ENCODE measurements around the gene ADGRG3.

The ADGRG3 gene

DNA sequence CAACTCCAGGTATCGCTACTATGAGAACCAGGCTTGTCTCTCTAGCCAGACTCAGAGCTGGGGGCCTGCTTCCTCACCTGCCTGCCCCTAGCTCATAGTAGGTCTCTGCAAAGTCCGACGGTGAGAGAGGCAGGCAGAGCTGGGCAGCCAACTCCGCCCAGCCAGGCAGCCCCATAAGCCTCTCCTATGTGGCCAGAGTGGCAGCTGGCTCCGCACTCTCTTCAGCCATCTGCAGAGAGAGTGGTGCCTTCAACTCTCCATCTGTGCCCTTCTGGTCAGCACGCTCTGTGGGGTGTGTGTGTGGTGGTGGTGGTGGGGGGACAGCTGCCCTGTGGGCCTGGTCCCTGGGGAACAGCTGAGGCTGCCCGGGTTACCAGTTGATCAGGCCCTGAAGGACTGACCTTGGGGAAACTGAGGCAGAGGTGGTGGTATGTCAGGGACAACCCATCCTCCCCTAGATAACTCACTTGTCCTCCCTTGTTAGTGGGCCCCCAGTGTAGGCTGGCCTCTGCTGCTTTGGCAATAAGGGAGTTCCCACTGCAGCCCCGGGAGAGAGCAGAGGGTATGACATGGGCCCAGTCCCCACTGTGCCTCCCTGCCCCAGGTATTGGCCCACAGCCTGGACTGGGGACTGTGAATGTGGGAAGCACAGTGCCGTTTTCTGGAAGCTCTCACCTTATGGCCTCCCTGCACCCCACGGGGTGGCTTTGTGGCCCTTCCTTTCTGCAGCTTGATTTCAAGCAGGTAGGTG lies 41.5 kb upstream of the ADGRG3 start:
- peaks cover 9% of the 10 kb centered on the region for H3K4me1 ChIP-seq (ENCODE audit: insufficient read depth, low read length)
- H3K27ac ChIP-seq (ENCODE audit: low read length) = no peak overlapping the region
- H3K36me3 ChIP-seq (ENCODE audit: insufficient read depth, low read depth, low read length) = no peaks in the 10 kb centered on the region
- H3K9ac ChIP-seq (ENCODE audit: low read depth, low read length) = no peak overlapping the region
- no peaks in the 10 kb centered on the region for H3K27me3 ChIP-seq (ENCODE audit: insufficient read depth, low read length)
- no peaks in the 10 kb centered on the region for H3K9me3 ChIP-seq (ENCODE audit: insufficient read depth, low read depth, low read length)
- H3K4me3 ChIP-seq (ENCODE audit: low read length) = no peak overlapping the region

DNA sequence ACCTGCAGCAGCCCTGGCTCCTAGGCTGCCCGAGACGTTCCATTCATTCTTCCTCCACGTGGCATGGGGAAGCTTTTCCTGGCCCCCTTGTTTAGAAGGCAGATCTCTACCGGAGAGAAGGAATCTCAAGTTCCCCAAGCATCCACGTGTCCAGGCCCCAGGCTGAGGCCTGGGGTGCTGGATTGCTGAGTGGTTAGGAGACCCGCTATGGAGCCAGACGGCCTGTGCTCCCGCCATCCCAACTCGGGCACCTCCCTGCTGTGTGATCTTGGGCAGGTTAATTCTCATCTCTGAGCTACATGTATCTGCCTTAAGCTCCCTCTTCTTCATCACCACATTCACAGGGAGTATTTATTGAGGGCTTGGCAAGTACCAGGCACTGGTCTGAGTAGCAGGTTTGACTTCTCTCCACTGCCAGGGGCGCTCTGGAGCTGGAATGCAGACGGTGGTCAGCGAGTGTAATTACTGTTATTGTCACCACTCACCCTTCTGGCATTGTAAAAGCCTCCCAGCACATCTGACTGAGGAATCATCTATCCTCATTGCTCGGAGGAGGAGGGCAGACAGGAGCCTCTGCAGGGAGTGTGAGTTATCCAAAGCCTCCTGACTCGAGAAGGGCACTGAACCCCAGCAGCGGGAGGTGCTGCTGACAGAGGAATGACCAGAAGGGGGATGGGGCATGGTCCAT lies 40.8 kb upstream of the ADGRG3 start:
- no peak overlapping the region for H3K27ac ChIP-seq (ENCODE audit: low read length)
- no peaks in the 10 kb centered on the region for H3K9me3 ChIP-seq (ENCODE audit: insufficient read depth, low read depth, low read length)
- no peaks in the 10 kb centered on the region for H3K27me3 ChIP-seq (ENCODE audit: insufficient read depth, low read length)
- H3K9ac ChIP-seq (ENCODE audit: low read depth, low read length) = 0 out of 2 replicates have a peak overlapping the region, but pooled peaks have one; percentile 29
- no peaks in the 10 kb centered on the region for H3K36me3 ChIP-seq (ENCODE audit: insufficient read depth, low read depth, low read length)
- H3K4me3 ChIP-seq (ENCODE audit: low read length) = peak overlapping the region; percentile 60; the same call in 1 of the 2 replicates
- H3K4me1 ChIP-seq (ENCODE audit: insufficient read depth, low read length) = peaks cover 9% of the 10 kb centered on the region

DNA sequence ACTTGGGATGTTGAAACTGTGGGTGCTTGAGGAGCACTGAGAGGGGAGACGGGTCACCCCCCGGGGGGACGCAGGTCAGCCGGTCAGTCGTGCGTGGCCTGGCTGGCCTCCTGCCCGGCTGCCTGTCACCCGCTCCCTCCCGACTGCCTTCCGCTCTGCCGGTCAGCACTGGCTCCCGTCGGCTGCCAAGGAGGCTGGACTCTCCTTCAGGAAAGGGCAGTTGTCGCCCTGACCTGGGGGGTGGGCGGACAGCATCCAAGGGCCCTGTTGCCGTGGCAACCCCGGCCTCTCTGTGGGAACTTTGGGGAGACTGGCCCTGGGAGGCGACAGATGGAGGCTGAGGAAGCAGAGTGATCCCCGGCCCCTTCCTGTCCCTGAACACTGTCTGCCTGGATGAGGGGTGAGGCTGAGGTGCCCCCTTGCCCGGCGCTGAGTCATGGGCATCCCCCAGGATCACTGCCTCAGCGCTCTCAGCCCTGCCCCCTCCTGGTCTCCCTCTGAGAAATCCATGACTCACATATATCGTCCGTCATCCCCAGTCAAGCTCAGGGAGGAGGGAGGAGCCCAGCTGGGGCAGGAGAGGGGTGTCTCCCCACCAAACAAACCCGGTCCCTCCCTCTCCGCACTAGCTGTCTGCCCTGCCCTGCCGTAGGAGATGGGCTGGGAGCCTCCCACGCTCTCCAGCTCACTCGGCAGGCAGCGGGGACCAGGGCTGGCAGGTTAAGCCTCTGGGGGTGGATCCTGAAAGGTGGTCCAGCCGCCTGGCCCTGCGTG lies 39.9 kb upstream of the ADGRG3 start, which contains the start of gene ADGRG1:
TSS of gene ADGRG1 (plus strand) at position 623 of the 774 bp plus-strand sequence. CDS start 21,658 bp downstream, outside the sequence.
- Histone ChIP-seq H3K36me3 (ENCODE audit: insufficient read depth, low read depth, low read length) (no peaks in the 10 kb centered on the region), H3K4me3 (ENCODE audit: low read length) (peak within 1 kb of the TSS; percentile 60; the same call in 1 of the 2 replicates), H3K4me1 (ENCODE audit: insufficient read depth, low read length) (peaks cover 9% of the 10 kb centered on the region), H3K9me3 (ENCODE audit: insufficient read depth, low read depth, low read length) (no peaks in the 10 kb centered on the region), H3K9ac (ENCODE audit: low read depth, low read length) (0 out of 2 replicates have a peak within 1 kb of the TSS, but pooled peaks have one; percentile 29), H3K27me3 (ENCODE audit: insufficient read depth, low read length) (no peaks in the 10 kb centered on the region), H3K27ac (ENCODE audit: low read length) (no peak within 1 kb of the TSS)

DNA sequence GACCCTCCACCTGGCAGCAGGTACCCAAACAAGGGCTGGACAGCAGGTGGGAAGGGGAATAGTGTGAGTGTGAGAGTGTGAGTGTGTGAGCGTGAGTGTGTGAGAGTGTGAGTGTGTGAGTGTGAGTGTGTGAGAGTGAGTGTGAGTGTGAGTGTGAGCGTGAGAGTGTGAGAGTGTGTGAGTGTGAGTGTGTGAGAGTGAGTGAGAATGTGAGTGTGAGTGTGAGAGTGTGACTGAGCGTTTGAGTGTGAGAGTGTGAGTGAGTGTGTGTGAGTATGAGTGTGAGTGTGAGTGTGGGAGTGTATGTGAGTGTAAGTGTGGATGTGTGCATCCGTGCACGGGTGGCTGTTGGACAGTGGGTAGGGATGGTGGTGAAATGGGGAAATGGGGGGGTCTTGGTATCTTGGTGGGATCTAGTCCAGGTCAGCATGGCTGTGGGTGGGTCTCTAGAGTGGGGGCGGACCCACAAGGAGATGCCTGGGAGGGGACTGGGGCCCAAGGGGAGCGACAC lies 39.3 kb upstream of the ADGRG3 start:
- H3K9ac ChIP-seq (ENCODE audit: low read depth, low read length) = no peak overlapping the region

DNA sequence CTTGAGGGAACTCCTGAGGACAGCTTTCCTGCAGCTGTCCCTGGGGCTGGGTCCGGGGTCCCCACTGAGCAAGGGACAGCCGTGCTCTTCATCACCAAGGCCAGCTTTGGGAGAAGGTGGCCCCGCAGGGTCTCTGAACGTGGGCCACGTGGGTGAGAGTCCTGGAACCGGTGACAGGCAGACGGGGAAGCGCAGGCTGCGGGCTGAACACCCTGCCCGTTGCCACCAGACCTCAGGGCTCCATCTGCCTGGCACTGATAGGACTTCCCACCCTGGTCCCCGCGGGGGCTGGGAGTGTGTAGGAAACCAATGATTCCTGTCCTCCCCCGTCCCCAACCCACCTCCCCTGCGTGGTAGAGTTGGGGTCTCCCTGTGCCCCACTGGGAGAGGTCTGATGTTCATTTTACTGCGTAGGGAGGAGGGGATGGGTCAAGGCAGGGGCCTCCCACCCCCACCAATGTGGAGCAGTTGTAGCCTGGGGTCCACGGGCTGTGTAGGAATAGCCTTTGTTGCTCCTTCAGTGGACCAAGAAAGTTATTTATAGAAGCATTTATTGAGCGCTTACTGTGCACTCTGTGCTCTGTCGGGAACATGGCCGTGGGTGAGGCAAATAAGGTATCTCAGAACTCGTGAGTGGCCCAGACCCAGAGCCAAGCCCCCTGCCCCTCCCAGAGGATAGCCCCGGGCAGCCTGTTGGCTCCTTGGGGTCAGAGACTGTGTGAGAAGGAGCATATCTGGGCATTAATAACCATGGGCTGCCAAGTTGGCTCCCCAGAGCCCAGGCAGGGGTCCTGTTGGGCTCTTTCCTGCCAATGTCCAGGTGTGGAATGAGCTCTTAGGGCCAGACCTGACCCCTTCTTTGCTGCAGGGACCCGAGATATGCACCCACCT lies 38.3 kb upstream of the ADGRG3 start:
- Histone ChIP-seq H3K4me1 (ENCODE audit: insufficient read depth, low read length) (peaks cover 9% of the 10 kb centered on the region), H3K9ac (ENCODE audit: low read depth, low read length) (no peak overlapping the region), H3K27ac (ENCODE audit: low read length) (no peak overlapping the region), H3K9me3 (ENCODE audit: insufficient read depth, low read depth, low read length) (no peaks in the 10 kb centered on the region), H3K36me3 (ENCODE audit: insufficient read depth, low read depth, low read length) (no peaks in the 10 kb centered on the region), H3K27me3 (ENCODE audit: insufficient read depth, low read length) (no peaks in the 10 kb centered on the region), H3K4me3 (ENCODE audit: low read length) (no peak overlapping the region)

More for the DNA sequence above, 39.3 kb upstream of the ADGRG3 start:
- Histone ChIP-seq H3K9me3 (ENCODE audit: insufficient read depth, low read depth, low read length) (no peaks in the 10 kb centered on the region), H3K27me3 (ENCODE audit: insufficient read depth, low read length) (no peaks in the 10 kb centered on the region), H3K36me3 (ENCODE audit: insufficient read depth, low read depth, low read length) (no peaks in the 10 kb centered on the region), H3K4me3 (ENCODE audit: low read length) (peak overlapping the region; percentile 60; the same call in 1 of the 2 replicates), H3K4me1 (ENCODE audit: insufficient read depth, low read length) (peaks cover 9% of the 10 kb centered on the region), H3K27ac (ENCODE audit: low read length) (no peak overlapping the region)

DNA sequence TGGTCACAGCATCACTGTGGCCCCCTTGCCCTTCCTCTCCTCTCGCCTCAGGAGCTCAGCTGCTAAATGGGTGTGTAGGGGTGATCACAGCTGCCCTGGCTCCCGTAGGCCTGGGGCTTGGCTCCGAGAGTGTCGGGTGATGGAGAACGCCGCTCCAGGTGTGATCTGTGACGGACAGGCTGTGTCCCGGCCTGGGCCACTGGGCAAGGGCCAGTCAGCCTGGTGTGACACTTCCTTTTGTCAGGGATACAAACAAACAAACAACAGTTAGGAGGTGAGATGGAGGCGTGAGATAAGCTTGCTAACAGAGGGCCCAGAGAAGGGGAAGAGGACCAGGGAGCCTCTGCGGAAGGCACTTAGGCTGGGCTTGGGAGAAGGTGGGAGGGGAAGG lies 37.7 kb upstream of the ADGRG3 start:
- Histone ChIP-seq H3K36me3 (ENCODE audit: insufficient read depth, low read depth, low read length) (no peaks in the 10 kb centered on the region), H3K9ac (ENCODE audit: low read depth, low read length) (no peak overlapping the region), H3K4me1 (ENCODE audit: insufficient read depth, low read length) (peaks cover 9% of the 10 kb centered on the region), H3K27me3 (ENCODE audit: insufficient read depth, low read length) (no peaks in the 10 kb centered on the region), H3K27ac (ENCODE audit: low read length) (no peak overlapping the region), H3K9me3 (ENCODE audit: insufficient read depth, low read depth, low read length) (no peaks in the 10 kb centered on the region), H3K4me3 (ENCODE audit: low read length) (no peak overlapping the region)

DNA sequence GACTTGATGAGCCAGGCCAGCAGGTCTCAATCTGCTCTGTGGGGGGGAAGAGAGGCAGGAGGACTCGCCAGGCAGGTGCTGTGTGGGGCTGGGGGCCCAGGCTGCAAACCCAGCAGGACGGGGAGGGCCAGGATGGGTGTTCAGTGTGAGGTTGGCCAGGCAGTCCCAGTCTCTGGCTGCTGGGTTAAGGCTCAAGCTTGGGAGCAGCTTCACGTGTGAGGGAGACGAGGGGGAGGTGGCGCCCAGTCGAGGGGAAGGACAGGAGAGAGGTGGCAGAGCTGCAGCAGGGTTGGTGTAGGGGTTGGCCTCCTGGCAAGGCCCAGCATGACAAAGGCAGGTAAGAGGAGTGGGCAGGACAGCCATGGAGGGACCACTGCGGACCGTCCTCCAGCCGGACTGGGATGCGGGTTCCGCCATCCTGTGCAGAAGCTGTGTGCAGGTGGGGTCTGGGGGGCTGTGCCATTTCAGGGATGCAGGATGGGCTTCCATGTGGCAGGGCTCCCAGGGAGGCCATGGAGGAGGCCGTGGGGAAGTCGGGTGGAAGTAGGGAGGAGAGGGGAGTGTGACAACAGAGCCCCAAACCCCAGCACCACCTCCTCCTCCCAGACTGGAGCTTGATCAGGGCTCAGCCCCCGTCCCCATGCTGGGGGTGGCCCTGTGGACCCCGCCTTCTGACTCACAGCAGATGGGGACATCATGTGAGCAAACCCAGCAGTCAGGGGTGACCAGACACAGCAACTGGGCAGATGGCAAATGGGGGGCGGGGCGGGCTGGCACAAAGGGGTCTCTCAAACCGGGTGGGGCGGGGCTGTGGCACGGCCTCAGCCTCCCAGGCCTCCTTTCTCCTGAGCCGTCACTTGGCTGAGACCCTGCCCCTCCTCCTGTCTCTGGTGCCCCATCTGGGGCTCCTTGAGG lies 36.9 kb upstream of the ADGRG3 start:
- Histone ChIP-seq H3K4me3 (ENCODE audit: low read length) (no peak overlapping the region), H3K27me3 (ENCODE audit: insufficient read depth, low read length) (no peaks in the 10 kb centered on the region), H3K9ac (ENCODE audit: low read depth, low read length) (no peak overlapping the region), H3K9me3 (ENCODE audit: insufficient read depth, low read depth, low read length) (no peaks in the 10 kb centered on the region), H3K27ac (ENCODE audit: low read length) (no peak overlapping the region), H3K36me3 (ENCODE audit: insufficient read depth, low read depth, low read length) (no peaks in the 10 kb centered on the region), H3K4me1 (ENCODE audit: insufficient read depth, low read length) (peaks cover 9% of the 10 kb centered on the region)

DNA sequence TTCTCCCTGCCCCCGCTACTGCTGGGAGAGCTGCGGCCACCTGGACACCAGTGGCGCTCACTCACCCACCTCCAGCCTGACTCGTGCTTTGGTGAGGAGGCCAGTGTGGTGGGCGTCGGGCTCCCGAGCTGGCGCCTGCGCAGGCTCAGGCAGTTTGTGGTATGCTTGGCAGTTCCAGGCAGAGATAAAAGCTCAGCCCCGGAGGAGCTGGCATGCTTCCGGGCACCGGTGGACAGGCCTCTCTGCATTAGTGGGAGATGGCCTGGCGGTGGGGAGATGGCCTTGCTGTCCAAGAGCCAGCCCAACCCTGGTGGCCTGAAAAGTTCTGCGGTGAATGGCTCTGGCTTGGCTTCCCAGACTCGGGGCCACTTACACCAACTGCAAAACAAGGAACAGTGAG lies 35.5 kb upstream of the ADGRG3 start:
- Histone ChIP-seq H3K27ac (ENCODE audit: low read length) (no peak overlapping the region), H3K9me3 (ENCODE audit: insufficient read depth, low read depth, low read length) (no peaks in the 10 kb centered on the region), H3K4me1 (ENCODE audit: insufficient read depth, low read length) (peaks cover 5% of the 10 kb centered on the region), H3K9ac (ENCODE audit: low read depth, low read length) (no peak overlapping the region), H3K4me3 (ENCODE audit: low read length) (no peak overlapping the region), H3K36me3 (ENCODE audit: insufficient read depth, low read depth, low read length) (no peaks in the 10 kb centered on the region), H3K27me3 (ENCODE audit: insufficient read depth, low read length) (0 out of 2 replicates have a peak, but pooled peaks cover 5% of the 10 kb centered on the region)

DNA sequence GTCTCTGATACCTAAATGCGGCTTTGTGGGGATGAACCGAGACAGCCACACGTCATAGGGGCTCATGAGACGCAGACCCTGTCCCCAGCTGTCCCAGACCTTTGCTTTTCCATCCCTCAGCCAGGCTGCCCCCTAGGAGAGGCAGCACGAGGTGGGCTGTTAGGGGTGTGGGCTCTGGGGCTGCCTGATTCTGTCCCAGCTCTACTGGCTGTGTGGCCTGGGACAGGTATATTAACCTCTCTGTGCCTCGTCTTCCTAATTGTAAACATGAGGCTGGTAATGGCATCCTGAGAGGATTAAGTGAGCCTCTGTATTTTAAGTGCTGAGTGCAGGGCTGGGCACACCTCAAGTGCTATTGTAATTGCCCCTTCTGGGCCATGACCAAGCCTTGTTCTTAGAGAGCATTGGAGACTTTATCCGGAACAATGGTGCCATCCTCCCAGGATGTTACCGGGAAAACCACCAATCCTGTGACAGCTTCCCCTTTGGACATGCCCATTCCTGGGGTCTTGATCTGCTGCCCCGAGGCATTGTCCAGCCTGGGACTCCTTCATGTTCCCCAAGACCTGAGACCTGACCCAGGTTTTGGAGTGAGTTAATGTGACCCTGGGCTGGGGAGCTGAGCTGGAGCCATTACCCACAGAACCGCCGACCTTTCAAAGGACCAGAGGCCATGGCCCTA lies 34.6 kb upstream of the ADGRG3 start:
- H3K36me3 ChIP-seq (ENCODE audit: insufficient read depth, low read depth, low read length) = no peaks in the 10 kb centered on the region

More for the DNA sequence above, 34.6 kb upstream of the ADGRG3 start:
- no peak overlapping the region for H3K9ac ChIP-seq (ENCODE audit: low read depth, low read length)
- no peaks in the 10 kb centered on the region for H3K9me3 ChIP-seq (ENCODE audit: insufficient read depth, low read depth, low read length)
- no peak overlapping the region for H3K27ac ChIP-seq (ENCODE audit: low read length)
- peaks cover 4% of the 10 kb centered on the region; the same call in 1 of the 2 replicates for H3K4me1 ChIP-seq (ENCODE audit: insufficient read depth, low read length)
- H3K4me3 ChIP-seq (ENCODE audit: low read length) = no peak overlapping the region
- 0 out of 2 replicates have a peak, but pooled peaks cover 5% of the 10 kb centered on the region for H3K27me3 ChIP-seq (ENCODE audit: insufficient read depth, low read length)
